Thoracic aorta (tissue), 2 donors: ENCODE measurements around the gene AHRR. TPM values are rescaled to one million over a fixed set of nuclear protein-coding genes. Genes with fewer than 3 reads are reported as not detected.

Experiments used
- ATAC-seq: fragments of 150-250 bp; one replicate; pipeline ENCODE4 v1.8.0; 2017; ENCODE audit warnings: low read depth; ENCODE audit not compliant: insufficient number of reproducible peaks, low FRiP score
- DNase-seq: peaks from one replicate; pipeline ENCODE4 v3.0.0-alpha.2; 2020; ENCODE audit warnings: low spot score
- H3K27ac ChIP-seq, 2 donors: fragments of 200-600 bp; sonication (generic); 1 replicate in 1 of 2; 2 replicates in 1 of 2; pipeline ENCODE4 v1.5.1; 2016; ENCODE audit warnings: mild to moderate bottlenecking in 2 of 2, moderate library complexity in 2 of 2
- H3K27me3 ChIP-seq: fragments of 200-600 bp; sonication (generic); replicated peaks from 2 replicates; pipeline ENCODE4 v1.6.0; 2016; ENCODE audit warnings: mild to moderate bottlenecking; ENCODE audit not compliant: insufficient read depth
- H3K36me3 ChIP-seq: fragments of 200-600 bp; sonication (generic); one replicate; pipeline ENCODE4 v1.5.1; 2016
- H3K4me1 ChIP-seq, 2 donors: fragments of 200-600 bp; sonication (generic); 1 replicate in 1 of 2; 2 replicates in 1 of 2; pipeline versions ENCODE4 v1.5.1 to v1.6.0; 2016; ENCODE audit warnings: low read depth in 2 of 2, mild to moderate bottlenecking in 1 of 2; ENCODE audit not compliant: control insufficient read depth in 1 of 2
- H3K4me3 ChIP-seq: fragments of 200-600 bp; sonication (generic); 2 replicates; pipeline ENCODE4 v1.5.1; 2016; ENCODE audit warnings: mild to moderate bottlenecking
- H3K9me3 ChIP-seq: fragments of 200-600 bp; sonication (generic); 2 replicates; pipeline ENCODE4 v1.5.1; 2016
- total RNA-seq, 2 donors: library from RNA; depleted of rRNA; stranded (reverse); fragments of >200 nt; gene quantifications; one replicate each; pipeline versions ENCODE4 v1.1.0 to v1.2.3, GENCODE V29; 2016
- TF ChIP-seq, protein P1 (sequence below): fragments of 200-600 bp; sonication (generic); IDR thresholded peaks from one replicate; pipeline ENCODE4 v1.5.1; 2019; ENCODE audit warnings: antibody characterized with exemption

The AHRR gene
- total RNA-seq, 2 donors from 2014 or later: 0.85 to 3.1 TPM

DNA sequence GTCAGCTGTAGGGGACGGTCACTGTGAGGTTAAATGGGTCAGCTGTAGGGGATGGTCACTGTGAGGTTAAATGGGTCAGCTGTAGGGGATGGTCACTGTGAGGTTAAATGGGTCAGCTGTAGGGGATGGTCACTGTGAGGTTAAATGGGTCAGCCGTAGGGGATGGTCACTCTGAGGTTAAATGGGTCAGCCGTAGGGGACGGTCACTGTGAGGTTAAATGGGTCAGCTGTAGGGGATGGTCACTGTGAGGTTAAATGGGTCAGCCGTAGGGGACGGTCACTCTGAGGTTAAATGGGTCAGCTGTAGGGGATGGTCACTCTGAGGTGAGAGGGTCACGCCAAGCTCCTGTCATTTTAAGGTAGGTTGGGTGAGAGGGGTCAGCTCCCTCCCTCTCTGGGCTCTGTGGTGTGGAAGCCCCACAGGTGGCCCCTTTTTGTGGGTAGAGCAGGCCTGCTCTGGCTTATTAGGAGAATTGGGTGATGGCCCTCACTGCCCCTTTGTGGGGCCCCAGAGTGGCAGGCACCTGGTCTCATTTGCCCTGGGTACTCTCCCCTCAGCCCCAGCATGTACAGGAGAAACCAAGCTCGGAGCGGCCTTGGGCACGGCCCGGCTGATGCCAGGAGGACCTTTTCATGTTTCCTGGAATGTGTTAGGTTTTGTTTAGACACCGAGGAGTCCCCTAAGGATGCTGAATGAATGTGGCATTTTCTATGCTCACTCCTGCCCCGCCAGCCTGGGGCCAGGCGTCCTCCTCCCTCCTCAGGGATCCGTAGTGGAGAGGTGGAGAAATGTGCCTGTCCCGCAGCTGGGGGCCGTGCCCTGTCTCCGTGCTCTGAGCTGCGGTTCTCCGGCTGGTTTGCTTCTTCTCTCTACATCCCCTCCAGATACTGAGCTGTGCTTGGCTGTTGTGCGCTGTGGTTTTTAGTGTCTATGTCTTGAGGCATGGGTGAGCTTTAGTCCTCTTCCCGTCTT lies 31.4 kb downstream of the AHRR start:
- ATAC-seq (no peak), DNase-seq (no peak)
- Histone ChIP-seq H3K27ac (no peak overlapping the region), H3K27me3 (no peaks in the 10 kb centered on the region), H3K4me1 (no peaks in the 10 kb centered on the region), H3K4me3 (no peak overlapping the region), H3K9me3 (no peaks in the 10 kb centered on the region), H3K36me3 (no peaks in the 10 kb centered on the region)
- TF ChIP-seq, protein P1, sequence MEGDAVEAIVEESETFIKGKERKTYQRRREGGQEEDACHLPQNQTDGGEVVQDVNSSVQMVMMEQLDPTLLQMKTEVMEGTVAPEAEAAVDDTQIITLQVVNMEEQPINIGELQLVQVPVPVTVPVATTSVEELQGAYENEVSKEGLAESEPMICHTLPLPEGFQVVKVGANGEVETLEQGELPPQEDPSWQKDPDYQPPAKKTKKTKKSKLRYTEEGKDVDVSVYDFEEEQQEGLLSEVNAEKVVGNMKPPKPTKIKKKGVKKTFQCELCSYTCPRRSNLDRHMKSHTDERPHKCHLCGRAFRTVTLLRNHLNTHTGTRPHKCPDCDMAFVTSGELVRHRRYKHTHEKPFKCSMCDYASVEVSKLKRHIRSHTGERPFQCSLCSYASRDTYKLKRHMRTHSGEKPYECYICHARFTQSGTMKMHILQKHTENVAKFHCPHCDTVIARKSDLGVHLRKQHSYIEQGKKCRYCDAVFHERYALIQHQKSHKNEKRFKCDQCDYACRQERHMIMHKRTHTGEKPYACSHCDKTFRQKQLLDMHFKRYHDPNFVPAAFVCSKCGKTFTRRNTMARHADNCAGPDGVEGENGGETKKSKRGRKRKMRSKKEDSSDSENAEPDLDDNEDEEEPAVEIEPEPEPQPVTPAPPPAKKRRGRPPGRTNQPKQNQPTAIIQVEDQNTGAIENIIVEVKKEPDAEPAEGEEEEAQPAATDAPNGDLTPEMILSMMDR: no peak

DNA sequence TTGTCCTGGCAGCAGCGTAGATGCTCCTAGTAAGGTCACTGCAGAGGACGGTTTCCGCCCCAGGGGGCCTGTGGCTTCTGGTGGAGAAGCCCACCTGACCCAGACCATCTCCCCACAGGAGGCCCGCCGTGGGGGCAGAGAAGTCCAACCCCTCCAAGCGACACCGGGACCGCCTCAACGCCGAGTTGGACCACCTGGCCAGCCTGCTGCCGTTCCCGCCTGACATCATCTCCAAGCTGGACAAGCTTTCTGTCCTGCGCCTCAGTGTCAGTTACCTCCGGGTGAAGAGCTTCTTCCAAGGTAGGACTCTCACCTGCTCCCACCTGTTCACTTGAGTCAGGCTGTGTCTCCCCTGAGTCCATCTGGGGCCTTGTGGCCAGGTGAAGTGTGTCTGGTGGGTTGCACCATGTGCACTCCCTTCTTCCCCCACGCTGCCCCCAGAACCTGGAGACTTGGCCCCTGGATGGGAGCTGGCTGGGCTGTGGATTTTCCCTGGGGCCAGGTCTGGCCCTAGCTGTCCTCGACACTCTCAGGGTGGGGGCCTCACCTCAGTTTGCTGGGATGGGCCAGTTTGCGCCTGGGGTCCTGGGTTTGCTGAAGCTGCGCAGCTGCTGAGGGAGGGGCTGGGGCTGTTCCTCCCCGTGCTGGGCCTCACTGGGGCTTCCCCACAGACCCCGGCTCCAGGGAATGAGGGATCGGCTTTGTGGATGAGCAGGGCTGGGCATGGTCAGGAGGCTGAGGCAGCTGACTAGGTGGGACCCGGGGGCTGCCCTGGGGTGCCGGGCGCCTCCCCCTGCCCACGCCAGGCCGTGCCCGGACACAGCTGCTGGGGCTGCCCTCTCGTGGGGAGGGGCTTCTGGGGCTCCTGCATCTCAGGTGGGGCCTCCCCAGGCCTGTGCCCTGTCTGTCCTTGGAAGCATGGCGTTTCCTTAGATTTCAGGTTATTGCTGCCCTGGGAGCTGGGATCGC lies 32.4 kb downstream of the AHRR start:
- TF ChIP-seq, protein P1: no peak
- Histone ChIP-seq H3K4me3 (no peak overlapping the region), H3K9me3 (no peaks in the 10 kb centered on the region), H3K27ac (no peak overlapping the region), H3K4me1 (no peaks in the 10 kb centered on the region), H3K27me3 (no peaks in the 10 kb centered on the region), H3K36me3 (no peaks in the 10 kb centered on the region)
- no peak for DNase-seq
- ATAC-seq: no peak

- DNase-seq (no peak), ATAC-seq (no peak)
- H3K9me3 ChIP-seq: no peaks in the 10 kb centered on the region
- TF ChIP-seq, protein P1: no peak
- H3K27me3 ChIP-seq: no peaks in the 10 kb centered on the region
- no peaks in the 10 kb centered on the region for H3K4me1 ChIP-seq
- H3K4me3 ChIP-seq: no peak overlapping the region
- no peaks in the 10 kb centered on the region for H3K36me3 ChIP-seq
- no peak overlapping the region for H3K27ac ChIP-seq
Measured at GRCh38 chr5:354581-355378, 33.3 kb downstream of the AHRR start.

DNA sequence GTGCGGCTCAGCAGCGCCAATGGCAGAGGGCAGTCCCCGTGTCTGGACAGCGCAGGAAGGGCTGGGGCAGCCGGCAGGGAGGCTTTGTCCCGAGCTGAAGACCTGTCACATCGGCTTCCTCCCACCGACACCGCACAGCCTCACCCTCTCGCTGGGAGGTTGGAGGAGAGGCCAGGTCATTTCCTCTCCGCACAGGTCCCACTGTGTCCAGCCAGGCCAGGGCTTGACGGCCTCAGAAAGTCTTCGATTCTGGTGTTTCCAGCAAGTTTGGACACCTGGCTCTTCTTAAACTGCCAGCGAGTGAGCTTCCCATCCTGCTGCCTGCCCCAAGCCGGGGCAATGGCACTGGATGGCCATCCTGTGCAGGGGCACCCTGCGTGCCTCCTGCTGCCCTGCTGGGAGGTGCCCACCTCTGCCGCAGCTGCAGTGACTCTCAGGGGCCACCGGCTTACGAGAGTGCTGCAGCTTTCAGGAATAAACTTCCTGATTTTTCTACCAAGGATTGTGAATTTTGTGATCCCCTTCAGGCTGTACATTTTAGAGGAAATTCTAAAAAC lies 33.9 kb downstream of the AHRR start:
- Histone ChIP-seq H3K4me1 (no peaks in the 10 kb centered on the region), H3K36me3 (no peaks in the 10 kb centered on the region), H3K27ac (no peak overlapping the region), H3K4me3 (no peak overlapping the region), H3K27me3 (no peaks in the 10 kb centered on the region), H3K9me3 (no peaks in the 10 kb centered on the region)
- DNase-seq: no peak
- TF ChIP-seq, protein P1: no peak
- no peak for ATAC-seq
